Thymus (tissue), 11 donors: ENCODE results near the gene NUP62. TPM values are rescaled to one million over a fixed set of nuclear protein-coding genes. Genes with fewer than 3 reads are reported as not detected.
A peak's percentile ranks its signal among the peaks of the same experiment; 100 is the strongest.

ENCODE experiments used
- DNase-seq, 9 donors: peaks; one replicate each; pipeline ENCODE4 v3.0.0-alpha.2; 2013; ENCODE audit warnings: low spot score in 9 of 9, low read depth in 6 of 9, missing footprints in 1 of 9
- H3K27ac ChIP-seq, 2 donors: one replicate each; pipeline ENCODE4 v1.5.1; 2013; ENCODE audit warnings: control low read depth in 1 of 2, low read depth in 1 of 2, low read length in 1 of 2, mild to moderate bottlenecking in 1 of 2, moderate library complexity in 1 of 2
- H3K27me3 ChIP-seq, 2 donors: one replicate each; pipeline ENCODE4 v1.5.1; 2013; ENCODE audit warnings: low read length in 1 of 2; ENCODE audit not compliant: control insufficient read depth in 2 of 2, insufficient read depth in 1 of 2
- H3K36me3 ChIP-seq, 2 donors: one replicate each; pipeline ENCODE4 v1.5.1; 2013; ENCODE audit warnings: low read length in 1 of 2, mild to moderate bottlenecking in 1 of 2, moderate library complexity in 1 of 2; ENCODE audit not compliant: control insufficient read depth in 2 of 2, insufficient read depth in 2 of 2
- H3K4me1 ChIP-seq, 2 donors: one replicate each; pipeline ENCODE4 v1.5.1; 2013; ENCODE audit warnings: low read length in 2 of 2; ENCODE audit not compliant: control insufficient read depth in 2 of 2, insufficient read depth in 2 of 2
- H3K4me3 ChIP-seq, 2 donors: one replicate each; pipeline ENCODE4 v1.5.1; 2013; ENCODE audit warnings: low read length in 2 of 2, control low read depth in 1 of 2, mild to moderate bottlenecking in 1 of 2
- H3K9me3 ChIP-seq, 2 donors: one replicate each; pipeline ENCODE4 v1.5.1; 2013; ENCODE audit warnings: low read length in 1 of 2, mild to moderate bottlenecking in 1 of 2; ENCODE audit not compliant: control insufficient read depth in 2 of 2, insufficient read depth in 1 of 2
- WGBS: extraction: QIAGEN DNeasy Blood & Tissue Kit; methylation state at CpG from one replicate; pipeline ENCODE4 v1.1.7; 2013; 5-methylcytosine and 5-hydroxymethylcytosine counted together
- polyA plus RNA-seq: library from polyadenylated mRNA; stranded (reverse); fragments of 200-250 nt; gene quantifications from one replicate; pipeline ENCODE4 v1.2.3, GENCODE V29; 2013
- total RNA-seq: library from RNA; stranded (reverse); fragments of 120-200 nt; gene quantifications from one replicate; pipeline ENCODE4 v1.2.4, GENCODE V29; 2013
- donor health status: healthy.

Gene NUP62
- total and polyA plus RNA-seq, 2 donors = 24.9 to 46.7 TPM

DNA sequence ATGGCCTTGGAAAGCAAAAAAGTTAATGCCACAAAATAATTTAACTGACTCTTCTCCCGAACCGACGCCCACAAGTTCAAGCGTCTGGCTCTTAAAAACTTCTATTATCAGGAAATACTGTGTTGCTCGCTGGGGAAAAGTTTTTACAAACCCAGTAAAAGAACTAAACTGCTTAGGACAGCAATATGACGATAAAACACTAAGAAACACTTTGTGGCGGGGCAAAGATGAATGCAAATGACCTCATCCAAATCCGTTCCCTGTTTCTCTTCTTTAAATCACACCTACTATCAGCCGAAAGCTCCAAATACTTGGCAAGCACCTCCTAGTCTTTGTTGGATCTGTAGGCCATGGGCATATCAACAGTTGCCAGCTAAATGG, 26.8 kb upstream of the NUP62 start:
- no peak for DNase-seq
- Histone ChIP-seq H3K9me3 (no peaks in the 10 kb centered on the region), H3K4me3 (no peak overlapping the region), H3K4me1 (peaks cover 0 to 4% of the 10 kb centered on the region in 2 donors), H3K36me3 (no peaks in the 10 kb centered on the region), H3K27ac (no peak overlapping the region), H3K27me3 (peaks cover 0 to 37% of the 10 kb centered on the region in 2 donors)
- 92% methylated on average over 9 of the region's 9 CpGs for WGBS

GRCh38 chr19:49954933-49955332, 25.6 kb upstream of the NUP62 start:
- Histone ChIP-seq H3K36me3 (no peaks in the 10 kb centered on the region), H3K4me3 (no peak overlapping the region), H3K9me3 (no peaks in the 10 kb centered on the region), H3K27me3 (peaks cover 0 to 41% of the 10 kb centered on the region in 2 donors), H3K27ac (no peak overlapping the region), H3K4me1 (peaks cover 0 to 4% of the 10 kb centered on the region in 2 donors)
- DNase-seq = no peak
- WGBS = 91% methylated on average over 11 of the region's 11 CpGs

DNA sequence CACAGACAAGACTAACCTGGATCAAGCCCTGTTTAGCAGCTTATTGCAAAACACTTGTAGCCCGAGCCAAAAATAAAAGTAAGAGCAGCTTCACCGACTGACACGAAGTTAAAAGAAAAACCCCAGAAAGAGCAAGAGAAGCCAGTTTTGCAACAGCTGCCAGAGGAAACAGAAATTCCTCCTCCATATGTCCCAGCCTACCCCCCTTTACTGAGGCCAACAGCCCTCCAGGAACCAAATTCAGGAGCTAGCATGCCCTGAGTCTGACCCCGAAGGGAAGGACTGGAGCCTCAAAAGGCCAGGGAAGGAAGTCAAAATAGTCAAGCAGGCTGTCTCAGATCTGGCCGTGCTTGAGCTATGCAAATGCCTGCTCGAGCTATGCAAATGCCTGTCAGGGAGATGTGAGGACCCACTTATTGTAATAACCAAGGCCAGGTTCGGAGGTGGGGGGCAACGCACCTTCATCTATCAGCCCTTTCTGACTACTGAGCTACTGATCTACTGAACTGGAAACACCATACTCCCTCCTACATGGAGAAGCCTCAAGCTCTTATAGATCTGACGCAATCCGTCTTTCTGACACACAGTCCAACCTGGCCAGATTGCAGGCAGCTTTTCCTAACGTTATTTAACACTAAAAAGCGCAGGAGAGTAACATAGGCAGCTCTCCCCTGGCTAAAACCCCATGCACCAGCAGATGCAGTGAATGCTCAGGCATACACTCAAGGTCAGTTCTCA, 25.0 kb upstream of the NUP62 start:
- no peak overlapping the region for H3K27ac ChIP-seq
- H3K27me3 ChIP-seq = peaks cover 0 to 41% of the 10 kb centered on the region in 2 donors
- no peaks in the 10 kb centered on the region for H3K36me3 ChIP-seq
- WGBS = 41% methylated on average over 12 of the region's 12 CpGs
- no peak overlapping the region for H3K4me3 ChIP-seq
- H3K4me1 ChIP-seq = peaks cover 0 to 4% of the 10 kb centered on the region in 2 donors
- H3K9me3 ChIP-seq = no peaks in the 10 kb centered on the region
- peak in 1 of 9 donors; percentile 14 for DNase-seq

GRCh38 chr19:49953416-49953815, 24.1 kb upstream of the NUP62 start:
- Histone ChIP-seq H3K36me3 (no peaks in the 10 kb centered on the region), H3K4me3 (no peak overlapping the region), H3K9me3 (no peaks in the 10 kb centered on the region), H3K27me3 (peaks cover 0 to 41% of the 10 kb centered on the region in 2 donors), H3K27ac (no peak overlapping the region), H3K4me1 (peaks cover 0 to 4% of the 10 kb centered on the region in 2 donors)
- WGBS = 71% methylated on average over 7 of the region's 7 CpGs
- DNase-seq = peak in 1 of 9 donors; percentile 10

DNA sequence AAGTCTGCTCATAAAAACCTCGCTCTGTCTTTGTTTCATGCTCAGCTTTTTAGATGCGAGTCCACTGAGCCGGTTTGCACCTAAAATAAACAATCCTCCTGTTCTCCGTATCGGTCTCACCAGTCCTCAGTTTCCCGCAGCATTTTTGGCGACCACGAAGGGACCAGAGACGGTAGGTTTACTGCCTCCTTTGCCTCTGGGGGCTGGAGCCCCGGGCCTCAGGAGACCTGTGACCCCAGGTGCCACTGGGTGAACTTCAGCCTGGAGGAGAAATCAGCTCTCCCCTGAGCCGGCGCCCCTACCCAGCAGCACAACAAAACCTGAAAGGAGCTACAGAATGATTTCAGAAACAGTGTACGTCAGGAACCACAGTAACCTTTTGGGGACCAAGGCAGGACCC, 23.6 kb upstream of the NUP62 start:
- peaks cover 0 to 41% of the 10 kb centered on the region in 2 donors for H3K27me3 ChIP-seq
- no peak overlapping the region for H3K27ac ChIP-seq
- H3K9me3 ChIP-seq = no peaks in the 10 kb centered on the region
- H3K4me3 ChIP-seq = no peak overlapping the region
- peaks cover 0 to 4% of the 10 kb centered on the region in 2 donors for H3K4me1 ChIP-seq
- no peaks in the 10 kb centered on the region for H3K36me3 ChIP-seq
- no peak for DNase-seq
- 93% methylated on average over 13 of the region's 13 CpGs for WGBS

GRCh38 chr19:49952479-49952836, 23.2 kb upstream of the NUP62 start:
- H3K36me3 ChIP-seq = no peaks in the 10 kb centered on the region
- H3K27ac ChIP-seq = no peak overlapping the region
- no peak overlapping the region for H3K4me3 ChIP-seq
- no peak for DNase-seq
- peaks cover 0 to 4% of the 10 kb centered on the region in 2 donors for H3K4me1 ChIP-seq
- no peaks in the 10 kb centered on the region for H3K9me3 ChIP-seq
- peaks cover 0 to 41% of the 10 kb centered on the region in 2 donors for H3K27me3 ChIP-seq

DNA sequence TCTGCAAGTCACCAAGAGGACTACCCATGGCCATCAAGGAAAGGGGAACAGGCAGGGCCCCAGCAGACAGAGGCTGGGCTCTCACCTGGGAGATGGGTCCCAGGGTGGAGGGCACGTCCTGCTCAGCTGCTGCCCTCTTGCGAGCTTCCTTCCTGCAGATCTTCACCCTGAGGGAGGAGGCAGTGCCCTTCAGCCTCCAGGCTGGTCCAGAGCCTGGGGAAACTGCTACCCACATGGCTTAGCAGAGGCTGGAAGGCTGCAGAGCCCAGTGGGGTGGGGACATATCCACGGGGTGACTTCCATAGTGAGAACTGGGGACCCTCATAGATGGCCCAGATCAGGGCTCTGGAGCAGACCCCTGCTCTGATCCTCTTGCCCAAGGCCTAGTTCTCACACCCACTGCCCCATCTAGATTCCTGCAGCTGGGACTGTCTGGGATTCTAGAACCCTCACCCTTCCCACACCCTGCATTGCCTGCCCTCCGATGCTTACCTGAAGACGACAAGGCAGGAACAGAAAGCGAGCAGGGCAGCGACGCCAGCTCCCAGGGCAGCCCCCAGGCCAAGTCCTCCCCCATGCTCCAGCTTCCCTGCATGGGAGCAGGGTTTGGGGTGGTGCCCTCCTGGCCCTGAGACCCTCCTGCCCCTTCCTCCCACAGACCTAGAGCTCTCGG, 22.6 kb upstream of the NUP62 start:
- peaks cover 0 to 41% of the 10 kb centered on the region in 2 donors for H3K27me3 ChIP-seq
- no peaks in the 10 kb centered on the region for H3K9me3 ChIP-seq
- no peaks in the 10 kb centered on the region for H3K36me3 ChIP-seq
- 94% methylated on average over 9 of the region's 9 CpGs for WGBS
- peaks cover 0 to 4% of the 10 kb centered on the region in 2 donors for H3K4me1 ChIP-seq
- H3K27ac ChIP-seq = no peak overlapping the region
- no peak overlapping the region for H3K4me3 ChIP-seq
- no peak for DNase-seq

- Histone ChIP-seq H3K27ac (no peak overlapping the region), H3K27me3 (peaks cover 0 to 41% of the 10 kb centered on the region in 2 donors), H3K36me3 (no peaks in the 10 kb centered on the region), H3K9me3 (no peaks in the 10 kb centered on the region), H3K4me1 (peaks cover 0 to 4% of the 10 kb centered on the region in 2 donors), H3K4me3 (no peak overlapping the region)
- no peak for DNase-seq
- WGBS = 93% methylated on average over 13 of the region's 13 CpGs
Observed at GRCh38 chr19:49950956-49951526, 21.7 kb upstream of the NUP62 start.

DNA sequence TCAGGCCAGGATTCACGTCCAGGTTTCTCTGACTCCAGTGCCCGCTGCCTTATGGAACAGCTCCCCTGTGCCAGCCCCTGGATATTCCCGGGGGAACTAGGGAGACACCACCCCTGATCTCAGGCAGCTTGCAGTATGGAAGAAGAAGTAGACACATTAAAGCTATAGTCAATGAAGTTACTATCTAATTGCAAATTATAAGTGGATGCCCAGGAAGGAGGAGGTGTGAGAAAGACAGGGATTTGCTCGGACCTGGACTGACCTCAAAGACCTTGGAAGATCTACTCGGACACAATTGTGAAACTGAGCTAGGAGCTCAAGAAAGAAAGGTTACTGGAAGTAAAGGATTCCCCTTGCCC, 21.3 kb upstream of the NUP62 start:
- H3K4me3 ChIP-seq = no peak overlapping the region
- H3K27me3 ChIP-seq = peaks cover 0 to 41% of the 10 kb centered on the region in 2 donors
- H3K9me3 ChIP-seq = no peaks in the 10 kb centered on the region
- H3K27ac ChIP-seq = no peak overlapping the region
- H3K4me1 ChIP-seq = peaks cover 0 to 4% of the 10 kb centered on the region in 2 donors
- 94% methylated on average over 5 of the region's 5 CpGs for WGBS
- no peak for DNase-seq
- no peaks in the 10 kb centered on the region for H3K36me3 ChIP-seq
